GM23338 (cell line): ENCODE measurements around the gene IMPDH1. TPM values are rescaled to one million over a fixed set of nuclear protein-coding genes. Genes with fewer than 3 reads are reported as not detected.
"Not testable (repeated sequence)": the region's sequence is repeated elsewhere in the genome, so short reads cannot be mapped to it uniquely, and the experiment has no call there.

Source experiments
- ATAC-seq: fragments of 200-7000 bp; cut with Tn5 transposase; 3 replicates; pipeline ENCODE4 v1.9.1; 2020
- DNase-seq: peaks from one replicate; pipeline ENCODE4 v3.0.0-alpha.2; 2015; ENCODE audit warnings: low spot score
- H2AFZ ChIP-seq: fragments of 200-600 bp; sonication (generic); 2 replicates; pipeline ENCODE4 v1.8.0; 2016; ENCODE audit warnings: antibody characterized with exemption, mild to moderate bottlenecking, moderate library complexity
- H3F3A ChIP-seq: fragments of 200-600 bp; sonication (generic); replicated peaks from 2 replicates; pipeline ENCODE4 v1.8.0; 2017; ENCODE audit warnings: antibody characterized with exemption, mixed run types, low read depth
- H3K27ac ChIP-seq: fragments of 200-600 bp; sonication (generic); 2 replicates; pipeline ENCODE4 v1.6.1; 2016; ENCODE audit warnings: low read depth
- H3K27me3 ChIP-seq: fragments of 200-600 bp; sonication (generic); 2 replicates; pipeline ENCODE4 v1.8.0; 2016; ENCODE audit warnings: mild to moderate bottlenecking, mixed run types, moderate library complexity; ENCODE audit not compliant: insufficient read depth
- H3K36me3 ChIP-seq: fragments of 200-600 bp; sonication (generic); 2 replicates; pipeline ENCODE4 v1.8.0; 2016; ENCODE audit warnings: mild to moderate bottlenecking; ENCODE audit not compliant: insufficient read depth
- H3K4me1 ChIP-seq: fragments of 200-600 bp; sonication (generic); 2 replicates; pipeline ENCODE4 v1.8.0; 2016; ENCODE audit warnings: mild to moderate bottlenecking, moderate library complexity; ENCODE audit not compliant: insufficient read depth
- H3K4me2 ChIP-seq: fragments of 200-600 bp; sonication (generic); 2 replicates; pipeline ENCODE4 v1.7.1; 2017; ENCODE audit warnings: mixed run types
- H3K4me3 ChIP-seq: fragments of 200-600 bp; sonication (generic); 2 replicates; pipeline ENCODE4 v1.6.1; 2016; ENCODE audit warnings: mixed run types
- H3K79me2 ChIP-seq: fragments of 200-600 bp; sonication (generic); replicated peaks from 2 replicates; pipeline ENCODE4 v1.8.0; 2017; ENCODE audit warnings: mild to moderate bottlenecking; ENCODE audit not compliant: insufficient read depth
- H3K9me2 ChIP-seq: fragments of 200-600 bp; sonication (generic); 2 replicates; pipeline ENCODE4 v1.8.0; 2017; ENCODE audit not compliant: insufficient read depth
- H4K20me1 ChIP-seq: fragments of 200-600 bp; sonication (generic); replicated peaks from 2 replicates; pipeline ENCODE4 v1.8.0; 2017; ENCODE audit warnings: mild to moderate bottlenecking; ENCODE audit not compliant: insufficient read depth
- H3K27ac Mint-ChIP-seq: 2 replicates; pipeline ENCODE4 v1.8.0; 2020; ENCODE audit warnings: inconsistent platforms, mild to moderate bottlenecking, moderate library complexity, mixed read lengths
- H3K27me3 Mint-ChIP-seq: 3 replicates; pipeline ENCODE4 v1.8.0; 2022; ENCODE audit warnings: low read depth, mild to moderate bottlenecking, moderate library complexity, mixed read lengths, inconsistent platforms; ENCODE audit not compliant: insufficient read depth, poor library complexity
- H3K36me3 Mint-ChIP-seq: 3 replicates; pipeline ENCODE4 v1.8.0; 2021; ENCODE audit warnings: low read depth, mild to moderate bottlenecking, inconsistent platforms, moderate library complexity, mixed read lengths
- H3K4me1 Mint-ChIP-seq: 3 replicates; pipeline ENCODE4 v1.8.0; 2020; ENCODE audit warnings: mild to moderate bottlenecking, inconsistent platforms, mixed read lengths
- H3K4me3 Mint-ChIP-seq: 3 replicates; pipeline ENCODE4 v1.8.0; 2021; ENCODE audit warnings: moderate library complexity, mild to moderate bottlenecking, inconsistent platforms, mixed read lengths
- H3K9me3 Mint-ChIP-seq: 3 replicates; pipeline ENCODE4 v1.8.0; 2020; ENCODE audit warnings: moderate library complexity, mild to moderate bottlenecking, inconsistent platforms, mixed read lengths
- CREB1 ChIP-seq: fragments of 250-450 bp; sonication (Bioruptor Pico); IDR thresholded peaks from 2 replicates; pipeline ENCODE4 v1.5.0; 2020; ENCODE audit warnings: low read depth, mild to moderate bottlenecking, moderate library complexity
- EZH2 ChIP-seq: fragments of 200-600 bp; sonication (generic); IDR thresholded peaks from one replicate; pipeline ENCODE4 v1.8.0; 2017; ENCODE audit warnings: antibody characterized with exemption, mild to moderate bottlenecking, low read depth; ENCODE audit not compliant: unreplicated experiment
- EZH2phosphoT487 ChIP-seq: fragments of 200-600 bp; sonication (generic); IDR thresholded peaks from one replicate; pipeline ENCODE4 v1.8.1; 2018; ENCODE audit warnings: antibody characterized with exemption; ENCODE audit not compliant: unreplicated experiment
- JUNB ChIP-seq: IDR thresholded peaks from one replicate; pipeline ENCODE4 v1.6.1; 2016; ENCODE audit warnings: antibody characterized with exemption; ENCODE audit not compliant: unreplicated experiment
- NANOG ChIP-seq: IDR thresholded peaks from 2 replicates; pipeline ENCODE4 v1.6.1; 2016; ENCODE audit warnings: antibody characterized with exemption, borderline replicate concordance
- POLR2AphosphoS5 ChIP-seq: IDR thresholded peaks from 2 replicates; pipeline ENCODE4 v1.6.1; 2016; ENCODE audit warnings: antibody characterized with exemption, low read depth
- STAT1 ChIP-seq: IDR thresholded peaks from one replicate; pipeline ENCODE4 v1.6.1; 2016; ENCODE audit warnings: antibody characterized with exemption; ENCODE audit not compliant: unreplicated experiment
- ZNF114 ChIP-seq: fragments of 250-450 bp; sonication (Bioruptor Pico); IDR thresholded peaks from 2 replicates; pipeline ENCODE4 v1.5.0; 2020; ENCODE audit warnings: mild to moderate bottlenecking, moderate library complexity
- ZNF331 ChIP-seq: fragments of 250-450 bp; sonication (Bioruptor Pico); IDR thresholded peaks from 2 replicates; pipeline ENCODE4 v1.5.0; 2020; ENCODE audit warnings: low read depth, mild to moderate bottlenecking, moderate library complexity
- polyA plus RNA-seq: library from polyadenylated mRNA; unstranded; fragments of >200 nt; fragmentation: Nextera tagmentation; extraction: Ambion mirVana; gene quantifications from 2 replicates; pipeline ENCODE4 v1.2.1, GENCODE V29; 2016
- total RNA-seq: library from RNA; depleted of rRNA; stranded (reverse); fragments of >200 nt; shearing (Covaris generic); gene quantifications from 2 replicates; pipeline ENCODE4 v1.2.3, GENCODE V29; 2014
- TF ChIP-seq, protein P1 (sequence below): IDR thresholded peaks from 2 replicates; pipeline ENCODE4 v1.6.1; 2016; ENCODE audit warnings: antibody characterized with exemption
- TF ChIP-seq, protein P2 (sequence below): IDR thresholded peaks from one replicate; pipeline ENCODE4 v1.6.1; 2018; ENCODE audit warnings: antibody characterized with exemption; ENCODE audit not compliant: unreplicated experiment

IMPDH1 gene
- total and polyA plus RNA-seq, 2 experiments from 2014 or later, result 16.4 to 48.3 TPM

DNA sequence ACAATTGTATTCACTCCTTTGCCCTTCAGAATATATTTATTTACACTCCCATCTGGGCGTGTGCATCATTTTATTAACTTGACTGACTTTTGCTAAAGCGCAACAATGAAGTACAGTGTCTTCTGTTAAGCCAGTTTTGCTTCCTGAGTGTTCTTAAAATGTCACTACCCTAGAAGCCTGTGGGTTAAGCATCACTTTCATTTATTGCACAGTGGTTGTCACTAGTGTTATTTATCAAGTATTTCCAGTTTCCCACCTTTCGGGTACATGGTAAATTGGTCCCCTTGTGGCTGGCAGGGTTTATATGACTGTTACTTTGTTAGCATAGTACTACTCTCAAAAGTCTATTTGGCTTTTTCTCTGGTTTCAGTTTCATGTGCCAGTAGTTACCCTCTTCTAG, 49.2 kb upstream of the IMPDH1 start (continued):
- TF ChIP-seq EZH2phosphoT487 (no peak), CREB1 (CRISPR knock-in tag) (no peak), ZNF114 (CRISPR knock-in tag) (no peak), JUNB (no peak), ZNF331 (no peak), POLR2AphosphoS5 (no peak)
- TF ChIP-seq, protein P1, sequence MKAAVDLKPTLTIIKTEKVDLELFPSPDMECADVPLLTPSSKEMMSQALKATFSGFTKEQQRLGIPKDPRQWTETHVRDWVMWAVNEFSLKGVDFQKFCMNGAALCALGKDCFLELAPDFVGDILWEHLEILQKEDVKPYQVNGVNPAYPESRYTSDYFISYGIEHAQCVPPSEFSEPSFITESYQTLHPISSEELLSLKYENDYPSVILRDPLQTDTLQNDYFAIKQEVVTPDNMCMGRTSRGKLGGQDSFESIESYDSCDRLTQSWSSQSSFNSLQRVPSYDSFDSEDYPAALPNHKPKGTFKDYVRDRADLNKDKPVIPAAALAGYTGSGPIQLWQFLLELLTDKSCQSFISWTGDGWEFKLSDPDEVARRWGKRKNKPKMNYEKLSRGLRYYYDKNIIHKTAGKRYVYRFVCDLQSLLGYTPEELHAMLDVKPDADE, result no peak

DNA sequence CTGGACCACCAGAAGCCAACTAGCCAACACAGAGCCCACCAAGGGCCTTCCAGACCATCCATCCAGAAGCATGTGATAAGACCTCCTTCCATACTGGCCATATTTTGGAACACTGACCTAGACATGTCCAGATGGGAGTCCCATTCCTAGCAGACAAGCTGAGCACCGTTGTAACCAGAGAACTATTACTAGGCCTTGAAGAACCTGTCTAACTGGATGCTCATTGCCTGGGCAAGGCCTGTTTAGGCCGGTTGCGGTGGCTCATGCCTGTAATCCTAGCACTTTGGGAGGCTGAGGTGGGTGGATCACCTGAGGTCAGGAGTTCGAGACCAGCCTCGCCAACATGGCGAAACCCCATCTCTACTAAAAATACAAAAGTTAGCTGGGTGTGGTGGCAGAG, 47.6 kb upstream of the IMPDH1 start:
- Histone ChIP-seq H3K4me2 (peak overlapping the region; percentile 98), H4K20me1 (peaks cover 12% of the 10 kb centered on the region), H3K79me2 (peaks cover 44% of the 10 kb centered on the region), H3K4me1 (peaks cover 42% of the 10 kb centered on the region), H3K4me3 (peak overlapping the region; percentile 99; the same call in 1 of the 2 replicates)
- not testable (repeated sequence) for H3K9me3 Mint-ChIP-seq, H3K36me3 ChIP-seq, H3K27ac ChIP-seq, ATAC-seq, H3F3A ChIP-seq, H3K27me3 ChIP-seq, DNase-seq, H2AFZ ChIP-seq, H3K27ac Mint-ChIP-seq, H3K9me2 ChIP-seq
- Mint-ChIP-seq H3K4me3 (peak overlapping the region; percentile 93), H3K4me1 (peaks cover 42% of the 10 kb centered on the region), H3K36me3 (peaks cover 31% of the 10 kb centered on the region), H3K27me3 (peaks cover 22% of the 10 kb centered on the region)

DNA sequence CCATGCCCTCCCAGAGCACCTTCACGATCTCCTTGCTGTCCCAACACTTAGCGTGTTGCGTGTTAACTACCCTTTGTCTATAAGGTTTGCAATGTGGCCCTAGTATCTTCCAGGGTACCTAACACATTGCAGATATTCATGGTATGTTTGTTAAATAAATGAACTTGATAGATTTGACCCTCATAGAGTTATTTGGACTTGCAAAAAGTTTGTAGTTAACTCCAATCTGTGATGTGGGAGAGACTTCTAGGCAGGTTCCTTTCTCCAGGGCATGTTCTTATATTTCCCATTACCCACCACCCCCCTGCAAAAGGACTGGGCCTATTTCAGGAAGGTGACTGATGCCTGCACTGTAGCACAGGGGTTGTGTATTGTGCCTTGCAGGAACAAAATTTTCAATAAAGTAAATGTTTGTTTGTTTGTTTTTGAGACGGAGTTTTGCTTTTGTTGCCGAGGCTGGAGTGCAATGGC, 46.5 kb upstream of the IMPDH1 start:
- H3K27ac Mint-ChIP-seq, result peak overlapping the region; percentile 96
- H3K36me3 ChIP-seq, result no peaks in the 10 kb centered on the region
- peak overlapping the region; percentile 98 for H3K4me2 ChIP-seq
- no peaks in the 10 kb centered on the region for H3K9me2 ChIP-seq
- peaks cover 50% of the 10 kb centered on the region for H3K4me1 Mint-ChIP-seq
- peak overlapping the region; percentile 93 for H2AFZ ChIP-seq
- H3K27me3 ChIP-seq, result peaks cover 6% of the 10 kb centered on the region
- no peaks in the 10 kb centered on the region for H3K9me3 Mint-ChIP-seq
- DNase-seq (no peak), ATAC-seq (no peak)
- peaks cover 30% of the 10 kb centered on the region for H3K36me3 Mint-ChIP-seq
- H3K27me3 Mint-ChIP-seq, result peaks cover 22% of the 10 kb centered on the region
- peaks cover 35% of the 10 kb centered on the region for H3K79me2 ChIP-seq
- 0 out of 2 replicates have a peak overlapping the region, but pooled peaks have one; percentile 87 for H3K27ac ChIP-seq
- peak overlapping the region; percentile 99 for H3K4me3 ChIP-seq
- H4K20me1 ChIP-seq, result peaks cover 12% of the 10 kb centered on the region
- H3K4me1 ChIP-seq, result peaks cover 42% of the 10 kb centered on the region
- H3K4me3 Mint-ChIP-seq, result peak overlapping the region; percentile 93
- H3F3A ChIP-seq, result peaks cover 7% of the 10 kb centered on the region; the same call in 1 of the 2 replicates
- TF ChIP-seq, protein P2, sequence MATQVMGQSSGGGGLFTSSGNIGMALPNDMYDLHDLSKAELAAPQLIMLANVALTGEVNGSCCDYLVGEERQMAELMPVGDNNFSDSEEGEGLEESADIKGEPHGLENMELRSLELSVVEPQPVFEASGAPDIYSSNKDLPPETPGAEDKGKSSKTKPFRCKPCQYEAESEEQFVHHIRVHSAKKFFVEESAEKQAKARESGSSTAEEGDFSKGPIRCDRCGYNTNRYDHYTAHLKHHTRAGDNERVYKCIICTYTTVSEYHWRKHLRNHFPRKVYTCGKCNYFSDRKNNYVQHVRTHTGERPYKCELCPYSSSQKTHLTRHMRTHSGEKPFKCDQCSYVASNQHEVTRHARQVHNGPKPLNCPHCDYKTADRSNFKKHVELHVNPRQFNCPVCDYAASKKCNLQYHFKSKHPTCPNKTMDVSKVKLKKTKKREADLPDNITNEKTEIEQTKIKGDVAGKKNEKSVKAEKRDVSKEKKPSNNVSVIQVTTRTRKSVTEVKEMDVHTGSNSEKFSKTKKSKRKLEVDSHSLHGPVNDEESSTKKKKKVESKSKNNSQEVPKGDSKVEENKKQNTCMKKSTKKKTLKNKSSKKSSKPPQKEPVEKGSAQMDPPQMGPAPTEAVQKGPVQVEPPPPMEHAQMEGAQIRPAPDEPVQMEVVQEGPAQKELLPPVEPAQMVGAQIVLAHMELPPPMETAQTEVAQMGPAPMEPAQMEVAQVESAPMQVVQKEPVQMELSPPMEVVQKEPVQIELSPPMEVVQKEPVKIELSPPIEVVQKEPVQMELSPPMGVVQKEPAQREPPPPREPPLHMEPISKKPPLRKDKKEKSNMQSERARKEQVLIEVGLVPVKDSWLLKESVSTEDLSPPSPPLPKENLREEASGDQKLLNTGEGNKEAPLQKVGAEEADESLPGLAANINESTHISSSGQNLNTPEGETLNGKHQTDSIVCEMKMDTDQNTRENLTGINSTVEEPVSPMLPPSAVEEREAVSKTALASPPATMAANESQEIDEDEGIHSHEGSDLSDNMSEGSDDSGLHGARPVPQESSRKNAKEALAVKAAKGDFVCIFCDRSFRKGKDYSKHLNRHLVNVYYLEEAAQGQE, result no peak
- TF ChIP-seq STAT1 (no peak), NANOG (no peak), EZH2 (no peak), EZH2phosphoT487 (no peak)
- TF ChIP-seq, protein P1, result no peak
